HG02870 (cell line): ENCODE results near the gene TREM2.
"Not testable (repeated sequence)": the region's sequence is repeated elsewhere in the genome, so short reads cannot be mapped to it uniquely, and the experiment has no call there.

Experiments
- ATAC-seq: cut with Tn5 transposase; IDR thresholded peaks from one replicate; pipeline ENCODE4 v1.9.1; 2021; ENCODE audit warnings: mild to moderate bottlenecking, moderate library complexity; ENCODE audit not compliant: unreplicated experiment

Gene TREM2

DNA sequence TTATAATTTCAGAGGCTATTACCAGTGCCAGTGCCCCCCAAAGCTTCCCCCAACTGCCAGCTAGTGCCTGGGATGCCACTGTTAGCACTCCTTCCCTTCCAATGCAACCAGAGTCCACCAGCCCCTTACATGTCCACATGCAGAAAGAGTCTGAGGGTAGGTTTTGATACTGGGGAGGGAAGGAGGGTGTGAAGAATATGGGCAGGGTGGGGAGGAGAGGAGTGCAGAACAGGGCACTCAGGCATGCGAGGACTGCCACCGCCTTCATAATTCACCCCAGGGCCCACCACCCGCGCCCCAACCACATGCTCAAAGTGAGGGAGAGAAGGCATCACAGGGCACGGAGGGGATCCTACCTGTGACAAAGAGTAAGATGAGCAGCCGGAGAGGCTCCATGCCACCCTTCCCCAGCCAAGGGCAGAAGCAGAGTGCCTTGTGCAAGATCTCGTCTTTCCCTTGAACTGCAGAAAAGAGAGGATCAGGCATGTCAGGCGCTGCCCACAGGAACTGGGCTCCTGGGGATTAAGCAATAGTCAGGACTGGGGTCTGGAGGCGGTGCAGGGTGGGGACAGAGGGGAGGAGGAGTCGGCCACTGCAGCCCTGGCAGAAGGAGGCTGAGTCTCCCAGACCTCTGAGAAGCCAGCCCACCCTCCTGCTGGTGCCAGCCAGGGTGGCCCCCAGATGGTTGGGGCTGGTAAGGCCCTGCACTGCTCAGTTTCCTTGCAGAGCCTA lies at the start of gene TREM2:
Gene TREM2, minus strand, starts transcription at position 430 of the 732 bp plus-strand sequence. Its CDS starts 34 bp downstream, at position 396.
- ATAC-seq = no peak

DNA sequence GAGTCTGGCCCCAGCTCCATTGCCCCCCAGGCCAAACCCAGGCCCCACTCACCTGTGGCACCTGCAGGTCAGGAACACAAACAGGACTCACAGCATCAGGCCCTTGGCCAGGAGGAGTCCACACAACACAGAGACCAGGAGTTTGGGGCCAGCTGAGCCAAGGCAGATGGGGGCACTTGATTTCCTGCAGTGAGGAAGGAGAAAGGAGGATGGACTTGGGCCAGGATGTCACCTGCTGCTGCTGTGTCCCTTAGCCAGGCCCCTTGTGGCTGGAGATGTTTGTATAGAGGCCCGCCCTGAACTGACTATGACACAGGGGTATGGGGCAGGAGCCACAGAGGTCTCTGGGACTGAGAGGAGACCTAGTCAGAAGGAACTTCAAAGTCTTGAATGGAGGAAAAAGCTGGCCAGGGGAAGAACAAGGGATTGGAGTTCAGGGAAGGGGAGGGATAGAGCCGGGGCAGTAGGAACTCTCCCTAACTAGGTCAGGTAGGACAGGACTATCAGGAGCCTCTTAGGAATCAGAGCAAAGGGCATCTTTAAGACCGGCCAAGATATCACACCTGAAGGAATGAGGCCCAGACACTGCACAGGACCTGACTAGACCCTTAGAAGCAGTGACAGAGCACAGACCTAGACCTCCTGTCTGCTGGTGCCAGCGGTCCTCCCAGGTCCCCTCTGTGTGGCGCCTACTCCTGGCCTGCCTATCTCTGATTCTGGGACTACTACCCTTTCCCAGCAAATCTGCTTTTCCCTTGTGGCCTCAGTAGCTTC lies 46.8 kb upstream of the TREM2 start:
- no peak for ATAC-seq

DNA sequence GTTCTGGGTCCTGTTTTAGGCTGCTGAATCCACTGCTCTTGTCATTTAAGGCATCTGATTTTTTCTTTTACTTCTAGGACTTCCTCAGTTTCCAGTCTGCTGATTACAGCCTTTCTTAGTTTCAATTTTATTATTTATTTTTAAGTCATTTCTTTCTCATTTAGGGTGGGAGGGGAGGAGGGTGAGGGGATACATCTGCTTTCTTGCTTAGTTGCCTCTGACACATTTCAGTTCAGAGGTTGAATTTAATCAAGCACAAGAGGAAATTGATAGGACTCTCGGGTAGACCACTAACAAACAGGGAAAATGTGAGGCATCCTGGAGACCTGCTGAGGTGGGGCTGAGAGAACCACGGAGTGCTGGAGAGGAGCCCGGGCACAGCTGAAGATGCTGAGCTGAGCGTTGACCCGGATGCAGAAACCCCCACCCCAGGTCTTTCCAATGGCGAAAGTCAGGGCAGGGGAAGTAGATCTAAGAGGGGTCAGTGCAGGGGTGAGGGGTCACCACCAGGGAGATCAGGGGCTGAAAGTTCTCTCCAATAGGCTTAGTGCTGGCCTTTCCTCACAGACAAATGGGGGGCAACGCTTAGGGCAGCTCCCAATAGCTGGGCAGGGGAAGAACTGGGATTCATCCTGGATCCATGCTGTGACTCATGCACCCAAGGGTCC lies 45.7 kb upstream of the TREM2 start:
- ATAC-seq = no peak

DNA sequence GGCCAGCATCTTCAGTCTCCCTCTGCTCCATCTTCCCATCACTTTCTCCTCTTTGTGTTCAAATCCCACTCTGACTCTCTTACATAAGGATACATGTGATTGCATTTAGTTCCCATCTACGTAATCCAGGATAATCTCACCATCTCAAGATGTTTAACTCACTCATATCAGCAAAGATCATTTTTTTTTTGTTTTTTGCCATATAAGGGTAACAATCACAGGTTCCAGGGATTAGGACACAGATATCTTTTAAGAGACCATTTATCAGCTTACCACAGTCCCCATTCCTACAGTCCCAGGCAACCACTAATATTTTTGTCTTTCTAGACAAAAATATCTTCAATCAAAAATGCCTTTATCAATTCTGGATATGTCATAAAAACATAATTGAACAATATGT lies 41.2 kb upstream of the TREM2 start:
- no peak for ATAC-seq

DNA sequence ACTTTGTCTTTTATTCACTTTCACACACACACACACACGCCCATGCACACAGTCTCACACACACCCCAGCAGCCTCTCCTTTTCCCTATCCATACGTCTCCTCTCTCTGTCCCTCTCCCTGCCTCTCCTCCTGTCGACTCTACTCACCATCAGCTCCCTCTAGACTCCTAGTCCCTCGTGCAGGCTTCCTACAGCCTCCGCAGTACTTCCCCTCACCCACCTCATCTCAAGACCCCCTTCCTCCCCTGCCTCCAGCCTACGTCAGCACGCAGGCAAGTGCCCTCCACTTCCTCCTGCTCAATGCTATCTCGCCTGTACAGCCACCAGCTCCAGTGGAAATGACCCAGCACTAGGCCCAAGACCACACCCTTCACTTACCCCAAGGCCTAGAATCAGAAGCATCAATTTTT lies 38.9 kb upstream of the TREM2 start:
- no peak for ATAC-seq

DNA sequence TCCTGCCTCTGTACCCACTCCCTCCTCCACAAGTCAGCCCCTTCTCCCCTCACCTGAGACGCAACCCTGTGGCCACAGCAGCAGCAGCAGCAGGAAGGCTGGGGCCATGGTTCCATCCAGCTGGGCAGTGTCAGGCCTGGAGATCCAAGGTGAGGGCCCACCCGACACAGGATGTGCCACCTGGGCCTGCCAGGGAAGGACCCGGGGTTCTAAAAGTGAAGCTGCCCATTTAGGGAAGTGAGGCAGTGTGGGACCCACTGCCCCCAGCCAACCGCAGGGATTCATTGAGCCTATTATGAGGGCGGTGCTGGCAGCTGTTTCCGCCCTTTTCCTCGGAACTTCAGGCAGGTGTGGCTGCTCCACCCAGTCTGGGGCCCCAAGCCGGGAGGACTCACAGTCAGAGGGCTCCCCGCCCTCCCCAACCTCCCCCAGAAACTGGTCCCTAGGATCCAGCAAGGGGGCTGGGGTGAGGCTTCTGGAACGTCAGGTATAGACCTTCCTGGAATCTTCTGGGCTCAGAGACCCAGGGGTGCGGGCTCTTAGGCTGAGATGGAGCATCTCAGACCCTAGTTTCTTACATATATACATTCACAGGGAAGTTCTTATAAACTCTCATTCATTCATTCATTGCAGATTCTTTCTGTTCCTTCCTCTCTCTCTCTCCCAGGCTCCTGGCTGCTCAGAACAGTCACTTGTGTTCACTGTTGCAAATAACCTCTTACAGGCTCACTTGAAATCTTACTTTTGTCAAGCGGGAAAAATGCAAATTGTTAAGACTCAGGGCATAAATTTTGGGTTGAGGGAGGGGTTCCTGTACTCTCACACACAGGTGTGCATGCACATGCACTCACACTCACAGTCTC lies 38.2 kb upstream of the TREM2 start, which contains the start of gene TREML2:
Gene TREML2, minus strand, starts transcription at position 249 of the 863 bp plus-strand sequence. Its CDS starts 141 bp downstream, at position 108.
- no peak for ATAC-seq

DNA sequence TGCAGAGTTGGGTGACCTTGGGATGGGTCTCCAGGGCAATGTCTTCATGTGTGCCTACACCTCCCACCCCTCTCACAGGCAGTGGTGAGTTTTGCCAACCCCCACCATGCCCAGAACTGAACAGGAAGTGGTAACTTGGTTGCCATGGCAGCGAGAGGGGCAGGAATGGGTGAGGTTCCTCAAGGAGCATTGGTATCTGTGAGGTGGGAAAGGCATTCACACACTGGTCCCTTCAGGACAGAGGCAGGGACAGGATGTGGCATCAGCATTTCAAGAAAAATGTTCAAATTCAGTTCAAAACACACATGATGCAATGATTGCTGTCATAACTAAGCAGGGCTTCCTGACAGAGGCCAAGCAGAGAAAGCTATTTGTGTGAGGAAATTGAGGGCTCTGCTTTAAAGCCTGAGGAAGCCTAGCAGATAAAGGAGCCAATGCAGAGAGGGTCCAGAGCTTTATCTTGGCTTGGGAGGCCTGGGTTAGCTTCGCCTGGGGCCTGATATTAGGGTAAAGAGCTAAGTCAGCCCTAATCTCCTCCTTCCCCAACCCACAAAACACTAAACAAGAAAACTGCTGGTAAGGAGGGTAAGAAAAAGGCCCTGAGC lies 37.5 kb upstream of the TREM2 start:
- no peak for ATAC-seq

DNA sequence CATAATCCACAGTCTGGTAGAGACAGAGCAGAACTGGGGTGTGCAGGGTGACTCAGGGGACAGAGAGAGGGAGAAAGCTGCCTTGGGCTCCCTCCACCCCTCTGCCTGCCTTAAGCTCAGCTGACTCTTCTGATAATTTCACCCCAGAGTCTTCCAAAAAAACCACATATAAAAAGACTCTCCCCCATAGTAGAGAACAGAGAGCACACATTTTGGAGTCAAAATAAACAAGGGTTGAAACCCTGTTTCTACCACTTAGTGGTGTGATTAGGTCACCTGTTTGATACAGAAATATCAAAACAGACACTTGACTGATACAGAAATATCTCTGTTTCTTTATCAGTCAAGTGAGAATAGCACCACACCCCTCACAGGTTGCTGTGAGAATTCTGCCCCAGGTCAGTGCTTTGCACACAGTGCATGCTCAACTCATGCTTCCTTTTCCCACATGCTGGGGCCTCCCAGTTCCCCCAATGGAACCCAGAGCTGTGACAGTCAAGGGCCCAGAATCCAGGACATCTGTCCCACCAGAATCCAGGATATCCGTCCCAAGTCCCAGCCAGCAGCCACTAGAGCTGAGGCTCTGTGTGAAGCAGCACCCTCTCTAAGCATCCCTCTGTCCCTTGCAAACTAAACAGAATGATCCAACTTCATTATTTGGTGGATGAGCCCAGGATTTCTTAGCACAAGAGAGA lies 36.8 kb upstream of the TREM2 start:
- peak; percentile 66 for ATAC-seq

DNA sequence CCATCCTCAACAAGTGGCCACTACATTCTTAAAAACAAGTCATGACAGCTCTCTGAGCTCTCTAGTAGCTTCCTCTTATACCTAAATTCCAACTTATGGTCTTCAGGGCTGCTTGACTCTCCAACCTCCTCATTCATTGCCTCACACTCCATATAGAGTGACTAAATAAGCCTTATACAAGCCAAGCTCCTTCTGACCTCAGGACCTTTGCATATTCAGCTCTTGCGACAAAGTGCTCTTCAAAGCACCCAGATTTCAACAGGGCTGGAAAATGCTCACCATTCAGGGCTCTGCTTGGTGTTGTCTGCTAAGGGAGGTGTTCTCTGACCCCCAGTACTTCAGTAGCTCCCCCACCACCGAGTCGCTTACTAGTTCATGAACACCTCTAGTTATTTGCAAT lies 34.3 kb upstream of the TREM2 start:
- no peak for ATAC-seq

DNA sequence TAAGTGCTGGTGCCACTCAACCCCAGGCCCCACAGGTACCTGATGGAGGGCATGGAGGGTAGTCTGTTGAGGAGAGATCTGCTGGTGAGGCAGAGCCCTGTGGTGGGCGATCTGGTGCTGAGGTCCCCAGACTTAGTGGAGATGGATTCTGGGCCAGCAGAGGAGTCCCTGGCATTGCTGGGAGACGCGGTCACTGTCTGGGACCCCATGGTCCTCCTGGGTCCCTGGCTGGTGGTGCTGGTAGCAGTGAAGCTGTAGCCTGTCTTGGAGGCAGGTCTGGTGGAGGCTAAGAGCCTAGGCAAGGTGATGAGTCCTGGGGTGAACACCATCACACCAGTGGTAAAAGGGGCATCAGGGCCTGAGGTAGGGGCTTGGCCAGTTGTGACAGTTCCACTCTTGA lies 31.5 kb upstream of the TREM2 start:
- no peak for ATAC-seq

DNA sequence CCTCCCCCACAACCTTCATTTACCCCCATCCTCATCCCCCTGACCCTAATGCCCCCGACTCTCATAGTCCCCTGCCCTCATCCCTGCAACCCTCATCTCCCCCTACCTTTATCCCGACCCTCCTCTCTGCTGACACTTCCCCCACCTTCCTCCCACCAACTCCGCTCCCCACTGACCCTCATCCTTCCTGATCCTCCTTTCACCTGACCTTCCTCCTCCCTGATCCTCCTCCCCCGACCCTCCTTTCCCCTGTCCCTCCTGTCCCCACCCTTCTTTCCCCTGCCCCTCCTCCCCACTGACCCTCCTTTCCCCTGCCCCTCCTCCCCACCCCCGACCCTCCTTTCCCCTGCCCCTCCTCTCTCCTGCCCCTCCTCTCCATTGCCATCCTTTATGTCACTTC lies 31.0 kb upstream of the TREM2 start:
- ATAC-seq = no peak

DNA sequence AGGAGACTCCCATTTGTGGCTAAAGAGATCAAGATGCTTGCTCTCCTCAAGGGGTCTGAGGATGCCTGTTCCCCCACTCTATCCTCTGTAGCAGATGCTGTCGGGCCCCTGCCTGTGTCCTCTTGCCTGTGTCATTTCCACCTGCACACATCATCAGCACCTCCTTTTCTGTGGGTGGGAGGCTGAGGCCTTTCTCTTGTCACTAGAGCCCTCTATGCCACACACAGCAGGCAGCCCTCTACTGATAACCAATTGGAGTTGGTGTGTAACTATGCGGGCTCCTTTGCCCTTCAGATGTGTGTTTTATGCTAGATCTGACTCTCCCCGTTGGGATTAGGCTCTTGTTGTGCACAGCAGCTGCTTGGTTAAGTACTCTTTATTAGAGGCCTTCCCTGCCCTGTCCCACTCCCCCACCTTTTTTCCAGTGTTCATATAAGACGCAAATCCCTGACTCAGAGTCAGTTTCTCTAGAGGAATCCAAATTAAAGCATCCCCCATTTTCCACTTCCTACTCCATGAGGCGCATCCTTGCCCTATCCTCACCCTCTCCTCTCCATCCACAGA lies 30.3 kb upstream of the TREM2 start:
- ATAC-seq = no peak

DNA sequence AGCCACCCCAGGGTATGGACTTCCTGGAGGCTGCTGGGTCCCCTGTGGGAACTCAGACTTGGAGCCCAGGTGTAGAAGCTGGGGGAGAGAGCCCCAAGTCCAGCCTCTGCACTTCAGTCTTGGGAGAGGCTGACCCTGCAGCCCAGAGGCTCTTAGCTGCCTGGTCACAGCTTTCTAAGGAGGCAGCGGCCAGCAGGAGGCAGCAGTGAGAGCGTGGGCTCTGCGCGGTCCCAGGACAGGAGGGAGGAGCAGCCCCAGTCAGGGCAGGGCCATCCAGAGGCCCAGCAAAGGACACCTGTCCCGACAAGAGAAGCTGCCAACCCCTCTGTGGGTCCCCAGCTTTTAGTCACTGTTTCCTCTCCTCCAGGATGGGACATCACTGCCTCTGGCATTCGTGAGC lies 28.7 kb upstream of the TREM2 start:
- no peak for ATAC-seq

DNA sequence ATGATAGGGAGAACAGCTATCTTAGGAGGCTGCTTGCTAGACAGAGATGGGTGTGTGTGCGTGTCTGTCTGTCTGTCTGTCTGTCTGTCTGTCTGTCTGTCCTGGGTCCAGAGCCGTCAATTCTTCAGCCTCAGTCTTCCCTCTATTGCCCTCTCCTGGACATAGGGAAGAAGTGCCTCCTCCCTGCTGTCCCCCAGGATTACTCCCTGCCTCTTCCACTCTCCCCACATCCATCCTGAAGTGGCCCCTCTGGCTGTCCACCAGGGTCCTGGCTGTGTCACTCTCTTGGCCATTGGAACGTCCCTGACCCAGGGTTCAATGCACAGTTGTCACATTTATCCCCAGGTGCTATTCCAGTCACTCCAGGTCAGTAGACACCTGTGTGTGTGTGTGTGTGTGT lies 27.9 kb upstream of the TREM2 start:
- no peak for ATAC-seq

DNA sequence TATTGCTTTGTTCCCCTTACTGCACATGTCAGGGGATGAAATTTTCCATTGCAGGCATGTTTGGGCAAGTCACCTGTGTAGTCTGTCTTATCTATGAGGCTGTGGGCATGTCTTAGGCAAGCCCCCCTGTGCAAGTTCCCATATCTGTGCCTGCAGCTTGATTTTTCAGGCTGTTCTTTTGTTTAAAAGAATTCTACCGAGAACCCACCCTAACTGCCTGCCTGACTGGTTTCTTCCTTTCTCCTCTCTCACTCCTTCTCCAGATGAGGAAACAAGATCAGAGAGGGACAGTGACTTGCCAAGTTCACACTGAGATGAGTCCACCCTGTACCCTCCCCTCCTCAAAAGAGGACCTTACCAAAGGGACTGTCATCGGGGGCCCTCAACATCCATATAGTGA lies 27.1 kb upstream of the TREM2 start:
- ATAC-seq = no peak

DNA sequence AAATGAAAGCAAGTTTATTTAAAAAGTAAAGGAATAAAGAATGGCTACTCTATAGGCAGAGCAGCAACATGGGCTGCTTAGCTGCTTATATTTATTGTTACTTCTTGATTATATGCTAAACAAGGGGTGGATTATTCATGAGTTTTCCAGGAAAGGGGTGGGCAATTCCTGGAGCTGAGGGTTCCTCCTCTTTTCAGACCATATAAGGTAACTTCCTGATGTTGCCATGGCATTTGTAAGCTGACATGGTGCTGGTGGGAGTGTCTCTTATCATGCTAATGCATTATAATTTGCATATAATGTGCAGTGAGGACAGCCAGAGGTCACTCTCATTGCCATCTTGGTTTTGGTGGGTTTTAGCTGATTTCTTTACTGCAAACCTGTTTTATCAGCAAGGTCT lies 26.1 kb upstream of the TREM2 start:
- not testable (repeated sequence) for ATAC-seq

DNA sequence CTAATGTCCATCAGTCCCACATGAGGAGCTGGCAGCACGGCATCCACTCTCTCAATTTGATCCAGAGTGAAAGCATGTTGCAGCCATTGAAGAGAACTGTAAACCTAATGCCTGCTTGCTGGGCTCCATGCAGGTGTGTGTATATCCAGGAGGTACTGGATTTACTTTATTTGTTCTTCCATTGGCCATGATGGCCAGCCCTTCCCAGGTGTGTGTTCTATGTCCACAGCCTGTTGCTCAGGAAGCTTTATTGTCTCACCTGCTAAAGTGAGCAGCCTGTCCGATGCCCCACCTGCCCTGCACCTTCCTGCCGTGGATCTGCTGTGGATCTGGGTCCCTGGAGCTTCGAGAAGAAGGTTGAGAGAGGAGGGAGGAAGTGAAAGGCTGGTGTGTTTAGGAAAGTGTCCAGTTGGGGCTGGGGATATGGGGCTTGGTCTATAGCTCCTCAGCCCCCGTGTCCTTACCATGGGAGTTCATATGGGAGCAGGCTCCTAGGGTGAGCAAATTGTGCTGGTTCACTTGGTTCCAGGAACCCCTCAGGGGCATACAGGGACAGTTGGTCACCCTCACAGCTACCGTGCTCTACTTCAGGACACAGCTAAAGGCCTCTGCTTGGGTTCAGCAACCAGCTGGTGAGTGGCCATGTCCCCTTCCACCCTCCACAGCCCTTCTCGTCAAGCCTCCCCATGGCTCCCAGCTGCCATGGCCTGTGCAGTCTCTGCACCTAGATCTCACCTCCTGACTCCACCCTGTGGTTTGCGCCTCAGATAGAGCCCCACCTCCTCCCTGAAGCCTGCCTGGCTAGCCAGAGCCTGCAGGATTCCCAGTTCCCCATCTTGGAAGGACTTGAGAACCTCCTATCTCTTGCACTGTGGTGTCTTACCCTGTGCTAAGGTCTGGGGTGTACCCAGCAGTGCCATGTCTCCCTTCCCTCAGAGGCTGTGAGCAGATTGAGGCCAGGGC lies 25.3 kb upstream of the TREM2 start:
- ATAC-seq = no peak

DNA sequence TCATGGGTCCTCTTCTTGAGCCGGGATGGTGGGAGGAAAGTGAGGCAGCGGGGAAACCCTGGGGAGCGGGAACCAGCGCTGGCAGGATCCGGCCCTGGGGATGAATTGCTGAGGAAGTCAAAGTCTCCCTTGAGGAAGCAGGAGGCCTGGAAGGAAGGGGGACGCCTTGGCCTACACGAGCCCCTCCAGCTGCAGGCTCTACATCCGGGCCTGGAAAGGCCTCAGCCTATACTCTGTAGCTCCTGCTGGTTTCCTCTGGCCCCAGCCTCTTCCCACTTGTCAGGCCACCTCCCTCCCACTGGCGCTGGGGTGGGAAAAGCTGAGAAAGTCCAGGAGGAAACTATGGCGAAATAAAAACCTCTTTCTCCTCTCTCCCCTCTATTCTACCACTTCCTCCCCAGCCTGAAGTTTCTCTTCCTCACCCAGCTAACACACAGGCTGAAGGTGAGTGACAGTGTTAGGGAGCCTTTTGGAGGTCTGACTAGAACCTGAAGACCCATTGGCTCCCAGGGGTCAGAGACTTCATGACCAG lies 23.2 kb upstream of the TREM2 start:
- no peak for ATAC-seq
